Measurements from ENCODE around the gene OTUD6A. TPM values are rescaled to one million over a fixed set of nuclear protein-coding genes. Genes with fewer than 3 reads are reported as not detected.

The OTUD6A gene
- total and polyA plus RNA-seq, 2 donors from 2014 or later, result not detected

- TF ChIP-seq CTCF (IDR thresholded peaks at IDR 0.05; ENCODE audit: borderline replicate concordance, extremely low read depth, insufficient read depth), result no peak
- no peak overlapping the region for H3K9ac ChIP-seq (ENCODE audit: low read length in 3 of 3)
- no peak overlapping the region for H3K4me3 ChIP-seq (ENCODE audit: low read length in 3 of 3)
- H3K27ac ChIP-seq (ENCODE audit: low read depth in 2 of 2, low read length in 2 of 2), result no peak overlapping the region
- no peaks in the 10 kb centered on the region for H3K27me3 ChIP-seq (ENCODE audit: control insufficient read depth, insufficient read depth, low read length)
- H3K36me3 ChIP-seq (ENCODE audit: control insufficient read depth in 2 of 3, insufficient read depth in 3 of 3, low read length in 3 of 3), result no peaks in the 10 kb centered on the region
- peak in 1 of 5 donors; percentile 8 for DNase-seq
- peaks cover 0 to 2% (median 0%) of the 10 kb centered on the region in 3 donors for H3K4me1 ChIP-seq (ENCODE audit: control insufficient read depth in 2 of 3, insufficient read depth in 2 of 3, low read depth in 1 of 3, low read length in 3 of 3)
- H3K9me3 ChIP-seq (ENCODE audit: control insufficient read depth in 2 of 3, insufficient read depth in 1 of 3, low read length in 3 of 3), result no peaks in the 10 kb centered on the region
- intact Hi-C loops (cut with DNase I), result no loop called here
- FAIRE-seq, result no peak
Observed at GRCh38 chrX:70088751-70089150, 26.5 kb downstream of the OTUD6A start.

GRCh38 chrX:70089604-70090297, 27.5 kb downstream of the OTUD6A start:
- FAIRE-seq (no peak), DNase-seq (no peak)
- no peak overlapping the region for H3K9ac ChIP-seq (ENCODE audit: low read length in 3 of 3)
- no peaks in the 10 kb centered on the region for H3K27me3 ChIP-seq (ENCODE audit: control insufficient read depth, insufficient read depth, low read length)
- H3K9me3 ChIP-seq (ENCODE audit: control insufficient read depth in 2 of 3, insufficient read depth in 1 of 3, low read length in 3 of 3), result no peaks in the 10 kb centered on the region
- no peak overlapping the region for H3K27ac ChIP-seq (ENCODE audit: low read depth in 2 of 2, low read length in 2 of 2)
- intact Hi-C loops (cut with DNase I), result loop anchor here (10.0 kb wide), 1 partner anchor 595 kb away; no protein-coding TSS in a partner anchor
- TF ChIP-seq CTCF (IDR thresholded peaks at IDR 0.05; ENCODE audit: borderline replicate concordance, extremely low read depth, insufficient read depth), result no peak
- no peaks in the 10 kb centered on the region for H3K36me3 ChIP-seq (ENCODE audit: control insufficient read depth in 2 of 3, insufficient read depth in 3 of 3, low read length in 3 of 3)
- H3K4me1 ChIP-seq (ENCODE audit: control insufficient read depth in 2 of 3, insufficient read depth in 2 of 3, low read depth in 1 of 3, low read length in 3 of 3), result peaks cover 0 to 2% (median 0%) of the 10 kb centered on the region in 3 donors
- no peak overlapping the region for H3K4me3 ChIP-seq (ENCODE audit: low read length in 3 of 3)

GRCh38 chrX:70092247-70092646, 30.0 kb downstream of the OTUD6A start:
- no peak for TF ChIP-seq CTCF (IDR thresholded peaks at IDR 0.05; ENCODE audit: borderline replicate concordance, extremely low read depth, insufficient read depth)
- H3K9me3 ChIP-seq (ENCODE audit: control insufficient read depth in 2 of 3, insufficient read depth in 1 of 3, low read length in 3 of 3), result no peaks in the 10 kb centered on the region
- intact Hi-C loops (cut with DNase I), result loop anchor here (10.0 kb wide), 1 partner anchor 597 kb away; no protein-coding TSS in a partner anchor
- no peak overlapping the region for H3K9ac ChIP-seq (ENCODE audit: low read length in 3 of 3)
- H3K27me3 ChIP-seq (ENCODE audit: control insufficient read depth, insufficient read depth, low read length), result no peaks in the 10 kb centered on the region
- no peak overlapping the region for H3K27ac ChIP-seq (ENCODE audit: low read depth in 2 of 2, low read length in 2 of 2)
- H3K4me3 ChIP-seq (ENCODE audit: low read length in 3 of 3), result no peak overlapping the region
- H3K36me3 ChIP-seq (ENCODE audit: control insufficient read depth in 2 of 3, insufficient read depth in 3 of 3, low read length in 3 of 3), result no peaks in the 10 kb centered on the region
- FAIRE-seq, result no peak
- no peak for DNase-seq
- peaks cover 0 to 2% (median 0%) of the 10 kb centered on the region in 3 donors for H3K4me1 ChIP-seq (ENCODE audit: control insufficient read depth in 2 of 3, insufficient read depth in 2 of 3, low read depth in 1 of 3, low read length in 3 of 3)
